HG02852 (cell line): ENCODE data around the gene SCLT1.

Experiments
- ATAC-seq: cut with Tn5 transposase; IDR thresholded peaks from one replicate; pipeline ENCODE4 v1.9.1; 2021; ENCODE audit warnings: mild to moderate bottlenecking, moderate library complexity; ENCODE audit not compliant: unreplicated experiment

Gene SCLT1

GRCh38 chr4:128847082-128847724, 246.1 kb downstream of the SCLT1 start:
- no peak for ATAC-seq

- ATAC-seq: no peak
These were observed 247.3 kb downstream of the SCLT1 start for GRCh38 chr4:128846063-128846462.

GRCh38 chr4:128844931-128845330, 248.4 kb downstream of the SCLT1 start:
- ATAC-seq: no peak

- no peak for ATAC-seq
These were observed 251.9 kb downstream of the SCLT1 start for GRCh38 chr4:128841402-128841801.

- no peak for ATAC-seq
These were observed 252.5 kb downstream of the SCLT1 start for GRCh38 chr4:128840711-128841318.

GRCh38 chr4:128837679-128838078, 255.7 kb downstream of the SCLT1 start:
- ATAC-seq: peak; percentile 36

- ATAC-seq: no peak
These were observed 256.1 kb downstream of the SCLT1 start for GRCh38 chr4:128837198-128837597.

- no peak for ATAC-seq
These were observed 257.7 kb downstream of the SCLT1 start for GRCh38 chr4:128835498-128836222.
